ENCODE results near the gene SETD1B.

- no peak for TF ChIP-seq POLR2AphosphoS5 (IDR thresholded peaks at IDR 0.05; ENCODE audit: low read depth, low read length)
- TF ChIP-seq TAF1 (IDR thresholded peaks at IDR 0.05; ENCODE audit: borderline replicate concordance, low read depth, low read length), result no peak
These were observed 68.9 kb downstream of the SETD1B start for GRCh38 chr12:121872546-121873215.

Measured in GM12892 (cell line).